Endometrial microvascular endothelial cells (primary cell): ENCODE measurements around the gene ZNF337. TPM values are rescaled to one million over a fixed set of nuclear protein-coding genes. Genes with fewer than 3 reads are reported as not detected.
"Not testable (repeated sequence)": the region's sequence is repeated elsewhere in the genome, so short reads cannot be mapped to it uniquely, and the experiment has no call there.

Source experiments
- in situ Hi-C: cut with HindIII; loops from 2 replicates; pipeline ENCODE4 v1.10.0; 2017; ENCODE audit warnings: low sequenced_read_pairs, low pct_unique_long_range_greater_than_20kb; ENCODE audit errors: inconsistent ontology term
- total RNA-seq: library from RNA; depleted of rRNA; stranded (reverse); fragments of >200 nt; gene quantifications from one replicate; pipeline ENCODE4 v1.2.3, GENCODE V29; 2015; ENCODE audit errors: inconsistent ontology term

ZNF337 gene
- 9.1 TPM for total RNA-seq

DNA sequence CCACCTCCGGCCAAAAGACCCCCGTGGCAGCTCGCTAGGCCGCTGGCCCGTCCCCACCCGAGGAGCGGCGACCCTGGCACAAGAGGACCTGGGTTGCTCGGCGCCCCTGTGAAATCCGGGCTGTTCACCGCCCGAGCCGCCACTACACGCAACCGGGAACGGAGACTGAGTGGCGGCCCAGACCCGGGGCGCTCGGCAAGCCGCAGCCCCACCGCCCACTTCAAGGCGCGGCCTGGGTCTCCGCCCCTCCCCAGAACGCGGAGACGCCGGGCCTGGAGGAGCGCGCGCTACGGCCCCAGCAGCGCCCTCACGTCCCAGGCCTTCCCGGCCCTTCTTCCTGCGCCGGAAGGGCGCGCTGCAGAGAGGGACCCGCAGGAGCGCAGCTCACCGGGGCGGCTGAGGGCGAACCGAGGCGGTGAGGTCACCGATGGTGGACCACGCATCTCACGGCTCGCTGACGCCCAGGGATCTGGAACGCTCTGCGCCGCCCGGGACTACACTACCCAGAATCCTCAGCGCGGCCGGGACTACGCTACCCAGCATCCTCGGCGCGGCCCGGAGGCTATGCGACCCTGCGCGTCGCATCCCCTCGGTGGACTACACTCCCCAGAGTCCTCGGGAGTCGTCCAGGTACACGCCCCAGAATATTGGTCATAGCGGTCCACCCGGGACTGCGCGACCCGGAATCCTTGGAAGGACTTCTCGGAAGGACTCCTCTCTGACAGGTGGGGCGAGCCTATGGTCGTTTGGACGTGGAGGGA is at the start of gene ZNF337:
Gene ZNF337, minus strand, starts transcription at position 483 of the 761 bp plus-strand sequence. CDS start 10,436 bp downstream, outside the sequence.
- in situ Hi-C loops = no loop called here

DNA sequence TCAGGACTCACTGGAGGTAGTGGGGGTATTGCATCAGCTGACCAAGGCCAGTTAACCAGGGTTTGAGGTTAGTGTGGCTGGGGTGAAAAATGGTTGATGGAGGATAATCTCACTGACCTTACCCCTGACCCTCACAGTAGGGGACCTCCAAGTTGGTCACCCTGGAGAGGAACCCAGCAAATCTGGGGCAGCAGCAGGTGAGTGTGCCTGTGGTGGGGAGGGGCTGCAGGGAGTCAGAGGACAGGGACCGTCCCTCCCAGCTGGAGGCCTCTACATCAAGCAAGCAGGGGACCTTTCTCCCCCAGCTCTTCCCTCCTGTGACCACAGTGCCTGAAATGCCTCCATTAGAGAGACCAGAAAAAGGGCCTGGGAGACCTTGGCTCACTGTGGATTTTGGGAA is 49.1 kb upstream of the ZNF337 start:
- in situ Hi-C loops = no loop called here

DNA sequence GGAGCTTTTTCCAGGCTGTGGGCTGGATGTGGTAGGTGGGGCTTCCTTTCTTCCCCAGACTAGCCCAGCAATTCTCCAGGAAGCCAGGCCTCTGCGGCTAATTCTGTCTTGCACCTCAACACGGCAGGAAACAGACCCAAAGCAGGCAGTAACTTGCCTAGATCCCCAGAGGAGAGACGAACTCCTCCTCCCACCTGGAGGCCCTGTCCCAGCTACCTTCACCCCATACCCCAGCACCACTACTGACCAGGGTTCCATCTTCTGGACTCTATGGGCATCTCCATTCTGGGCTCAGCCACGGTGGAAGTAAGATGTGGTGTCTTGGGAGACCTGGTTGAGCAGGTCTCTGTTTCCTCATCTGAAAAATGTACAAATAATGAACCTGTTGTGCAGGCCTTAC is 48.4 kb upstream of the ZNF337 start:
- in situ Hi-C loops = no loop called here

GRCh38 chr20:25744261-25744660 is 47.6 kb upstream of the ZNF337 start:
- in situ Hi-C loops = no loop called here

GRCh38 chr20:25741088-25741487 is 44.4 kb upstream of the ZNF337 start:
- in situ Hi-C loops = no loop called here

- in situ Hi-C loops = no loop called here
Observed at GRCh38 chr20:25739615-25740320, 43.1 kb upstream of the ZNF337 start.

DNA sequence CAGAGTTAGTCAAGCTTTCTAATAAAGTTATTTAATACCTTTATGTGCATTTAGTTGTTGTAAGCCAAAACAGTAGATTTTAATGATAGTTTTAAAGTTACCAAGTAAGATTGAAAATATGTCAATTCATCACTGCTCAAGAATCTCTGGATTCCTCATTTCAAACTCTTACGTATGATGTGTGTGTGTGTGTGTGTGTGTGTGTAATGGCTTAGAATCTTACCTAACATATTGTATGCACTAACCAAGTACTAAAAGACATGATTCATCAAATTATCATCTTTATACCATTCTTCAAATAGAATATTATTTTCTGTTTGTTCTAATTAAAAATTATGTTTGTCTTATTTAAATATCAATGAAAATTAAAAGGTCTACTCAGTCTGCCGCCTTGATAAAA is 41.5 kb upstream of the ZNF337 start:
- in situ Hi-C loops = no loop called here

GRCh38 chr20:25733903-25734302 is 37.2 kb upstream of the ZNF337 start:
- in situ Hi-C loops = no loop called here

- in situ Hi-C loops = no loop called here
Observed at GRCh38 chr20:25730862-25731261, 34.2 kb upstream of the ZNF337 start.

DNA sequence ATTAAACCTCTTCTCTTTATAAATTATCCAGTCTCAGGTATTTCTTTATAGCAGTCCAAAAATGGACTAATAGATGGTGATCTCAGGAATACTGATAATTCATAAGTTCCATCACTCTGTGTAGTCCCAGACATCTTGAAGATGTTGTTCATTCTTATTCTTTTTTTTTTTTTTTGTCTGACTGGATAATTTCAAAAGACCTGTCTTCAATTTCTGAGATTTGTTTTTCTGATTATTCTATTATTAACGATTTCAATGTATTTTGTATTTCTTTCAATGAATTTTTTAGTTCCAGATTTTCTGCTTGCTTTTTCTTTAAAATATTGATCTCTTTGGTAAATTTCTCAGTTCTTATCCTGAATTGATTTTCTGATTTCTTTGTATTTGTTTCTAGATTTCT is 29.7 kb upstream of the ZNF337 start:
- in situ Hi-C loops = no loop called here

DNA sequence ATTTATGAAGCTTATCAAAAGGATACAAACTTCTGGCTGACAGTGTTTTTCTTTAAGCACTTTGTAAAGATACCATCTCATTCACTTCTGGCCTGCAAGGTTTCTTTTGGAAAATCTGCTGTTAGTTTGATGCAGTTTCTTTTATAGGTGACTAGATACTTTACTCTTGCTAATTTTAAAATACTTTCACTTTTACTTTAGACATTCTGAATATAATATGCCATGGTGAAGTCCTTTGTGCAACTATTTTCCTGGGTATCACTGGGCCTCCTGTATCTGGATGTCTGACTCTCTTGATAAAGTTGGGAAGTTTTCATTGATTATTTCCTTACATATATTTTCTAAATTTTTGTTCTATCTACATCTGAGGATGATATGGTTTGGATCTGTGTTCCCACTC is 29.0 kb upstream of the ZNF337 start:
- in situ Hi-C loops = no loop called here

- in situ Hi-C loops = no loop called here
Observed at GRCh38 chr20:25723975-25724374, 27.3 kb upstream of the ZNF337 start.

DNA sequence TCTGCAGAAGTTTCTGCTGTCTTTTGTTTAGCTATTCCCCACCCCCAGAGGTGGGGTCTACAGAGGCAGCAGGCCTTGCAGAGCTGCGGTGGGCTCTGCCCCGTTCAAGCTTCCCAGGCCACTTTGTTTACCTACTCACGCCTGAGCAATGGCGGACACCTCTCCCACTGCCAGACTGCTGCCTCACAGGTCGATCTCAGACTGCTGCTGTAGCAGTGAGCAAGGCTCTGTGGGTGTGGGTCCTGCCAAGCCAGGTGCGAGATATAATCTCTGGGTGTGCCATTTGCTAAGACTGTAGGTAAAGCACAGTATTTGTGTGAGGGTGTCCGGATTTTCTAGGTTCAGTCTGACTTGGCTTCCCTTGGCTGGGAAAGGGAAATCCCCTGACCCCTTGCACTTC is 23.6 kb upstream of the ZNF337 start:
- in situ Hi-C loops = no loop called here

GRCh38 chr20:25718896-25719809 is 22.5 kb upstream of the ZNF337 start:
- in situ Hi-C loops = not testable (repeated sequence)

DNA sequence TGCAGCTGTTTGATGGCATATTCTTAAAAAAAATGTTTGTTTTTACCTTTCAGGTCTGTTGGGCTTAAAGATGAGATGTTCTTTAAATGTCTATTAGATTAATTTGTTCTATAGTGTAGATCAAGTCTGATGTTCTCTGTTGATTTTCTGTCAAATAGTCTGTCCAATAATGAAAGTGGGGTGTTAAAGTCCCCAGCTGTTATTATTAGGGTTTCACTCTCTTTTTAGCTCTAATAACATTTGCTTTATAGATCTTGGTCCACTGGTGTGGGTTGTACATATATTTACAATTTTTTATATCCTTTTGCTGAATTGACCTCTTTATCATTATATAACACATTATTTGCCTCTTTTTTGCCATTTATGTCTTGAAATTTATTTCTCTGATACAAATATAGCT is 11.0 kb upstream of the ZNF337 start:
- in situ Hi-C loops = no loop called here

DNA sequence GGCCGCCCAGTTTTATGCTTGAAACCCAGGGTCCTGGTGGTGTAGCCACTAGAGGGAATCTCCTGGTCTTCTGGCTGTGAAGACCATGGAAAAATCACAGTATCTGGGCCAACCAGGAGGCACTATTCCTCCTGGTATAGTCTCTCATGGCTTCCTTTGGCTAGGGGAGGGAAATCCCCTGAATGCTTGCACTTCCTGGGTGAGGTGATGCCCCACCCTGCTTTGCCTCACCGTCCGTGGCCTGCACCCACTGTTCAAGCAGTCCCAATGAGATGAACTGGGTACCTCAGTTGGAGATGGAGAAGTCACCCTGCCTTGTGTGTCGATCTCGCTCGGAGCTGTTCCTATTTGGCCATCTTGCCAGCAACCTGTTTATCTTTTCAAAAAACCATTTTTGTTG is 10.1 kb upstream of the ZNF337 start:
- in situ Hi-C loops = no loop called here

DNA sequence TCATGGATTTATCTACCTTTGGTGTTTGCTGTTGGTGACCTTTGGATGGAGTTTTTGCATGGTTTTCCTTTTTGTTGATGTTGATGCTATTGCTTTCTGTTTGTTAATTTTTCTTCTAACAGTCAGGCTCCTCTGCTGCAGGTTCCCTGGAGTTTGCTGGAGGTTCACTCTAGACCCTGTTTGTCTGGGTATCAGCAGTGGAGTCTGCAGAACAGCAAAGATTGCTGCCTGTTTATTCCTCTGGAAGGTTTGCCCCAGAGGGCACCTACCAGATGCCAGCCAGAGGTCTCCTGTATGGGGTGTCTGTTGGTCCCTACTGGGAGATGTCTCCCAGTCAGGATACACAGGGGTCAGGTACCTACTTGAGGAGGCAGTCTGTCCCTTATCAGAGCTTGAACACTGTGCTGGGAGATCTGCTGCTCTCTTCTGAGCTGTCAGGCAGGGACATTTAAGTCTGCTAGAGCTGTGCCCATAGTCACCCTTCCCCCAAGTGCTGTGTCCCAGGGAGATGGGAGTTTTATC is 9.2 kb upstream of the ZNF337 start:
- in situ Hi-C loops = no loop called here

DNA sequence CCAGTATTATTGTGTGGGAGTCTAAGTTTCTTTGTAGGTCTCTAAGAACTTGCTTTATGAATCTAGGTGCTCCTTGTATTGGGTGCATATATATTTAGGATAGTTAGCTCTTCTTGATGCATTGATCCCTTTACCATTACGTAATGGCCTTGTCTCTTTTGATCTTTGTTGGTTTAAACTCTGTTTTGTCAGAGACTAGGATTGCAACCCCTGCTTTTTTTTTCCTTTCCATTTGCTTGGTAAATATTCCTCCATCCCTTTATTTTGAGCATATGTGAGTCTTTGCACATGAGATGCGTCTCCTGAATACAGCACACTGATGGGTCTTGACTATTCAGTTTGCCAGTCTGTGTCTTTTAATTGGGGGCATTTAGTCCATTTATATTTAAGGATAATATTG is 7.7 kb upstream of the ZNF337 start:
- in situ Hi-C loops = not testable (repeated sequence)

DNA sequence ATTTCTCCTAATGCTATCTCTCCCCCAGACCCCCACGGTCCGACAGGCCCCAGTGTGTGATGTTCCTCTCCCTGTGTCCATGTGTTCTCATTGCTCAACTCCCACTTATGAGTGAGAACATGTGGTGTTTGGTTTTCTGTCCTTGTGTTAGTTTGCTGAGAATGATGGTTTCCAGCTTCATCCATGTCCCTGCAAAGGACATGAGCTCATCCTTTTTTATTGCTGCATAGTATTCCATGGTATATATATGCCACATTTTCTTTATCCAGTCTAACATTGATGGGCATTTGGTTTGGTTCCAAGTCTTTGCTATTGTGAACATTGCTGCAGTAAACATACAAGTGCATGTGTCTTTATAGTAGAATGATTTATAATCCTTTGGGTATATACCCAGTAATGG is 4.2 kb upstream of the ZNF337 start:
- in situ Hi-C loops = not testable (repeated sequence)
